Transverse colon (tissue), 4 donors: ENCODE results near the gene EXD3. TPM values are rescaled to one million over a fixed set of nuclear protein-coding genes. Genes with fewer than 3 reads are reported as not detected.

Experiments
- DNase-seq: peaks from one replicate; pipeline ENCODE4 v3.0.0-alpha.2; 2019
- H3K27ac ChIP-seq, 4 donors: fragments of 200-600 bp; sonication (generic); 2 replicates each; pipeline ENCODE4 v1.5.1; 2016 to 2018; ENCODE audit warnings: inconsistent platforms in 4 of 4
- H3K27me3 ChIP-seq: fragments of 200-600 bp; sonication (generic); 2 replicates; pipeline ENCODE4 v1.5.1; 2017; ENCODE audit warnings: inconsistent platforms
- H3K36me3 ChIP-seq, 4 donors: fragments of 200-600 bp; sonication (generic); 2 replicates each; pipeline ENCODE4 v1.5.1; 2017 to 2019; ENCODE audit warnings: inconsistent platforms in 4 of 4
- H3K4me1 ChIP-seq, 4 donors: fragments of 200-600 bp; sonication (generic); 2 replicates each; pipeline ENCODE4 v1.5.1; 2017 to 2020; ENCODE audit warnings: inconsistent platforms in 4 of 4
- H3K4me3 ChIP-seq, 4 donors: fragments of 200-600 bp; sonication (generic); 1 replicate in 1 of 4; 2 replicates in 3 of 4; pipeline versions ENCODE4 v1.5.1 to v1.6.1; 2017 to 2019; ENCODE audit warnings: inconsistent platforms in 4 of 4
- H3K9me3 ChIP-seq, 2 donors: fragments of 200-600 bp; sonication (generic); 2 replicates each; pipeline ENCODE4 v1.5.1; 2017 to 2019; ENCODE audit warnings: inconsistent platforms in 2 of 2
- EP300 ChIP-seq: sonication (generic); formaldehyde crosslinking; IDR thresholded peaks from one replicate; pipeline ENCODE4 v1.6.1; 2017; ENCODE audit warnings: antibody characterized with exemption, low read depth
- POLR2A ChIP-seq: fragments of 450-650 bp; IDR thresholded peaks from one replicate; pipeline ENCODE4 v1.6.1; 2016; ENCODE audit warnings: antibody characterized with exemption, mild to moderate bottlenecking, moderate library complexity
- POLR2AphosphoS5 ChIP-seq, 3 donors: sonication (generic); formaldehyde crosslinking; IDR thresholded peaks; one replicate each; pipeline ENCODE4 v1.6.1; 2016; ENCODE audit warnings: antibody characterized with exemption in 3 of 3
- WGBS, 2 donors: methylation state at CpG; one replicate each; pipeline ENCODE4 v1.1.5; 2018; ENCODE audit warnings: low coverage in 1 of 2; 5-methylcytosine and 5-hydroxymethylcytosine counted together
- in situ Hi-C, 4 donors: fragments of 200-750 bp; cut with MboI; loops; one replicate each; pipeline versions ENCODE4 v1.15.0 to v1.15.1; 2017; ENCODE audit warnings: low sequenced_read_pairs in 3 of 4, low pct_ligation_motif_present in 1 of 4, low pct_unique_long_range_greater_than_20kb in 1 of 4
- intact Hi-C: fragments of 100-400 bp; cut with DNase I; formaldehyde crosslinking; loops from one replicate; pipeline ENCODE4 v1.15.1; 2023; ENCODE audit warnings: low total_unique reads
- total RNA-seq, 4 donors: library from RNA; depleted of rRNA; stranded (reverse); fragments of >200 nt; gene quantifications; one replicate each; pipeline ENCODE4 v1.1.0, GENCODE V29; 2016
- TF ChIP-seq, protein P1 (sequence below), 5 experiments: fragments of 200-600 bp in 3 of 5; fragments of 450-650 bp in 2 of 5; sonication (generic) in 3 of 5; IDR thresholded peaks; 1 replicate in 2 of 5; 2 replicates in 3 of 5; pipeline ENCODE4 v1.5.1; 2016 to 2017; ENCODE audit warnings: antibody characterized with exemption in 5 of 5, inconsistent platforms in 3 of 5, mild to moderate bottlenecking in 2 of 5, moderate library complexity in 1 of 5

EXD3 gene
- total RNA-seq, 4 donors from 2014 or later: 47.6 to 228 (median 74.2) TPM

DNA sequence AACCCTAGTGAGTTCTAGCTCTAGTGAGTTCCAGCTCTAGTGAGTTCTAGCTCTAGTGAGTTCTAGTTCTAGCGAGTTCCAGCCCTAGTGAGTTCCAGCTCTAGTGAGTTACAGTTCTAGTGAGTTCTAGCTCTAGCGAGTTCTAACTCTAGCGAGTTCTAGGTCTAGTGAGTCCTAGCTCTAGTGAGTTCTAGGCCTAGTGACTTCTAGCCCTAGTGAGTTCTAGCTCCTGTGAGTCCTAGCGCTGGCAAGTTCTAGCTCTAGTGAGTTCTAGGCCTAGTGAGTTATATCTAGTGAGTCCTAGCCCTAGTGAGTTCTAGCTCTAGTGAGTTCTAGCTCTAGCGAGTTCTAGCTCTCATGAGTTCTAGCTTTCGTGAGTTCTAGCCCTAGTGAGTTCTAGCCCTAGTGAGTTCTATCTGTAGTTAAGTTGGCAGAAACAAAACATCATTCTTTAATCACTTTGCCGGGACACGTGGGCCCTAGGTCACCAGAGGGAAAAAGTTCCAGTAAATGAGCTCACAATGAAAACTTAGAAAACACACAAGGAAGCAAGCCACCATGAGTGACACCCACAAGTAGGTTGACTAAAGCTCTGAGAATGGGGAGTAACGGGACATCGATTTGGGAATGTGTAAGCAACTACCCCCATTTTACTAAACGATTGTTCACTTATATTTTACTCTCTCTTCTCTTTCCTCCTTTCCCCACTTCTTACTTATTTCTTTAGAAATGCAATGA, 47.5 kb downstream of the EXD3 start:
- intact Hi-C loops: no loop called here
- H3K4me3 ChIP-seq: no peak overlapping the region
- DNase-seq: no peak
- H3K36me3 ChIP-seq: no peaks in the 10 kb centered on the region
- TF ChIP-seq, protein P1, sequence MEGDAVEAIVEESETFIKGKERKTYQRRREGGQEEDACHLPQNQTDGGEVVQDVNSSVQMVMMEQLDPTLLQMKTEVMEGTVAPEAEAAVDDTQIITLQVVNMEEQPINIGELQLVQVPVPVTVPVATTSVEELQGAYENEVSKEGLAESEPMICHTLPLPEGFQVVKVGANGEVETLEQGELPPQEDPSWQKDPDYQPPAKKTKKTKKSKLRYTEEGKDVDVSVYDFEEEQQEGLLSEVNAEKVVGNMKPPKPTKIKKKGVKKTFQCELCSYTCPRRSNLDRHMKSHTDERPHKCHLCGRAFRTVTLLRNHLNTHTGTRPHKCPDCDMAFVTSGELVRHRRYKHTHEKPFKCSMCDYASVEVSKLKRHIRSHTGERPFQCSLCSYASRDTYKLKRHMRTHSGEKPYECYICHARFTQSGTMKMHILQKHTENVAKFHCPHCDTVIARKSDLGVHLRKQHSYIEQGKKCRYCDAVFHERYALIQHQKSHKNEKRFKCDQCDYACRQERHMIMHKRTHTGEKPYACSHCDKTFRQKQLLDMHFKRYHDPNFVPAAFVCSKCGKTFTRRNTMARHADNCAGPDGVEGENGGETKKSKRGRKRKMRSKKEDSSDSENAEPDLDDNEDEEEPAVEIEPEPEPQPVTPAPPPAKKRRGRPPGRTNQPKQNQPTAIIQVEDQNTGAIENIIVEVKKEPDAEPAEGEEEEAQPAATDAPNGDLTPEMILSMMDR (IDR thresholded peaks at IDR 0.05): no peak
- TF ChIP-seq POLR2A (no peak), POLR2AphosphoS5 (IDR thresholded peaks at IDR 0.05) (no peak), EP300 (no peak)
- H3K9me3 ChIP-seq: no peaks in the 10 kb centered on the region
- WGBS, 2 donors: 94 to 100% methylated on average over 7 to 11 of the region's 11 CpGs
- no peaks in the 10 kb centered on the region for H3K4me1 ChIP-seq
- H3K27me3 ChIP-seq: no peaks in the 10 kb centered on the region
- no peak overlapping the region for H3K27ac ChIP-seq
- in situ Hi-C loops: no loop called here

DNA sequence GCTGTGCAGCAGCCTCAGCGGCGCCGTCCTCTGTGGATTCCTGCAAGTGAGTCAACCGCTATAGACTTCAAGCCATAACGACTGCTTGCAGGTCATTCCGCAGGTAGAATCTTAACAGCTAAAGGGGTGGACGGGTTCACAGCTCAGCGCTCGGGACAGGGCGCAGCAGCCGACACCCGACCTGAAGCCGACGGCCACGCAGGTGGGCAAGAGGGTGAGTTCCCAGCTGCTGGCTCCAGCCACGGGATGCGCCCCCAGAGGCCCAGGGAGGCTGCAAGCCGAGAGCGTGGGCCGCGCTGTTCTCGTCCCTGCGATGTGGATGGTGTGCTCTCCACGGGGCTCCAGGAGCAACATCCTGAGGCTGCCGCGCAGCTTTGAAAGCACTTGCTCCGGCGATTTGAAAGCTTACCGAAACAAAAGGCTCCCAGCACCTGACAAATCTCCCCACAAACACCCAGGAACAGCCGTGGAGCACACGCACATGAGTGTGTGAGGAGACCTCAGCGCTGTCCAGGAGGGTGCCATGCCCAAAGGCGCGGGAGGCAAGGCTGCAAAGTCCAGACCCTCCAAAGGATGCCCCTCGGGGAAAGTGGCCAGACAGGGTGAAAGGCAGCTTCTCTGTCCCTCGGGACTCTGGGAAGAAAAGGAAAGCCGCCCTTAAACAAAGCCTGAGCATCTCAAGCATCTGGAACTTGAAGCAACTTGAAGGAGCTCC, 48.7 kb downstream of the EXD3 start:
- H3K27me3 ChIP-seq: no peaks in the 10 kb centered on the region
- TF ChIP-seq EP300 (no peak), POLR2AphosphoS5 (IDR thresholded peaks at IDR 0.05) (no peak), POLR2A (no peak)
- TF ChIP-seq, protein P1 (IDR thresholded peaks at IDR 0.05): no peak
- no peaks in the 10 kb centered on the region for H3K4me1 ChIP-seq
- intact Hi-C loops: no loop called here
- no peak overlapping the region for H3K27ac ChIP-seq
- H3K36me3 ChIP-seq: no peaks in the 10 kb centered on the region
- H3K9me3 ChIP-seq: no peaks in the 10 kb centered on the region
- in situ Hi-C loops: no loop called here
- no peak for DNase-seq
- 96 to 100% methylated on average over 1 to 37 of the region's 37 CpGs for WGBS, 2 donors
- H3K4me3 ChIP-seq: no peak overlapping the region

DNA sequence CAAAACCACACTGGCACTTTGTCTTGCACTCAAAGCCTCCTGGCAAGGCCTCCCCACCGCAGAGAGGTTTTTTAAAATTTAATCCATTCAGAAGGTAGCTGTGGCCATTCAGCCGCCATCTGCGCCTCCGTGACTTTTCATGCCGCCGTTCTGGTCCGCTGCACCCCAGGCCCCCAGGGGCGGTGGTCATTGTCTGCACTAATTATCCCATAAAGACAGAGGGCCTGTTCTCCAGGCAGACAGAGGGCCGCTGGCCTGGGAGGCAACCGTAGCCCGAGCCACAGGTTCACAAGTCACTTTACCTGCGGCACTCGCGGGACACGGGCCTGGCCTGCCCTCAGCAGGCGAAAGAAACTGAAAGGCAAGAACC, 49.4 kb downstream of the EXD3 start:
- intact Hi-C loops: no loop called here
- Histone ChIP-seq H3K27ac (no peak overlapping the region), H3K27me3 (no peaks in the 10 kb centered on the region), H3K4me3 (no peak overlapping the region), H3K9me3 (no peaks in the 10 kb centered on the region), H3K4me1 (no peaks in the 10 kb centered on the region), H3K36me3 (no peaks in the 10 kb centered on the region)
- 89 to 100% methylated on average over 2 to 16 of the region's 16 CpGs for WGBS, 2 donors
- in situ Hi-C loops: no loop called here
- DNase-seq: no peak
- no peak for TF ChIP-seq POLR2A
- TF ChIP-seq EP300: no peak
- TF ChIP-seq, protein P1 (IDR thresholded peaks at IDR 0.05): no peak
- no peak for TF ChIP-seq POLR2AphosphoS5 (IDR thresholded peaks at IDR 0.05)

DNA sequence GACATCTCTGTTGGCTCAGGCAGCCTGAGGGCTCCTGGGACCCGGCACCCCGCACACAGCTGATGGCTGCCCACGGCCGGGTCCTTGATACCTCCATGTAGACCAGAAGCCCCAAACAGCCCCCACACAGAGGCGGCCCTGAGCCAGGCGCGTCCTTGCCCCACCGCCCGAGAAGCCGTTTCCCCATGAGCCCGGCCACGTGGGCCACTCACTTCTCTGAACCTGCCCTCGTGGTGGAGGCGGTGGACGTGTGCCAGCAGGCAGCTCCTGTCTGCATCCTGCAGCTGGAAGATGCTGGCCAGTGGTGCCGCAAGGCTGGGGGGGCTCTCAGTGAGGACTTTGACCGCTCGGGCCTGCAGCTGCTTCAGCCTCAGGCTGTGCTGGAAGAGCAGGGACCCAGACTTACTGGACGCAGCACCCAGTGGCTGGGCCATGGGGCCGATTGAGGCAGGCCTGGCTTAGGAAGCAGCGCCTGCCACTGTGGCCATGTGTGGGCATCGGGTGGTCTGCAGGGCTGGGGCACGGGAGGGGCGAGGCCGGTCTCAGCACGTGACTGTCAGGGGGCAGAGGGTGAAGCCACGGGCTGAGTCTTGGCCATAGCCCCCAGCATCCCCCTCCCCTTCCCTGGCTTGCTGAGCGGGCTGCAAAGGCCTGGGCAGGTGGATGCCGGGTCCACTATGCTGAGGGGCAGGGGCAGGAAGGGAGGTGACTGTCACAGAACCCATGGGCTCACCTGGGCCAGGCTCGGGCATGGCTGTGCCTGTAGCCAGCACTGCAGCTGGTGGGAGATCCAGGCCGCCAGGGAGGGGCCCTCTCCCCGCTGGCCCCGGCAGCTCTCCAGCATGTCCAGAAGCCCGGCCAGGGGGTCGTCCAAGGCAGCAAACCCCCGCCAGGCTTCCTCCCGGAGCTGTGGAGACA, 50.0 kb downstream of the EXD3 start:
- DNase-seq: no peak
- Histone ChIP-seq H3K27ac (no peak overlapping the region), H3K4me1 (no peaks in the 10 kb centered on the region), H3K36me3 (no peaks in the 10 kb centered on the region), H3K4me3 (no peak overlapping the region), H3K27me3 (no peaks in the 10 kb centered on the region), H3K9me3 (no peaks in the 10 kb centered on the region)
- TF ChIP-seq, protein P1 (IDR thresholded peaks at IDR 0.05): no peak
- TF ChIP-seq POLR2A (no peak), POLR2AphosphoS5 (IDR thresholded peaks at IDR 0.05) (no peak), EP300 (no peak)
- in situ Hi-C loops: no loop called here
- intact Hi-C loops: no loop called here
- WGBS, 2 donors: 85% methylated on average over 27 of the region's 37 CpGs; no CpG with 5 or more reads in 1 of the 2 donors
